GM18520 (cell line): ENCODE measurements around the gene EXT2.

Experiments used
- ATAC-seq: cut with Tn5 transposase; IDR thresholded peaks from one replicate; pipeline ENCODE4 v1.9.1; 2021; ENCODE audit not compliant: unreplicated experiment

Gene EXT2

DNA sequence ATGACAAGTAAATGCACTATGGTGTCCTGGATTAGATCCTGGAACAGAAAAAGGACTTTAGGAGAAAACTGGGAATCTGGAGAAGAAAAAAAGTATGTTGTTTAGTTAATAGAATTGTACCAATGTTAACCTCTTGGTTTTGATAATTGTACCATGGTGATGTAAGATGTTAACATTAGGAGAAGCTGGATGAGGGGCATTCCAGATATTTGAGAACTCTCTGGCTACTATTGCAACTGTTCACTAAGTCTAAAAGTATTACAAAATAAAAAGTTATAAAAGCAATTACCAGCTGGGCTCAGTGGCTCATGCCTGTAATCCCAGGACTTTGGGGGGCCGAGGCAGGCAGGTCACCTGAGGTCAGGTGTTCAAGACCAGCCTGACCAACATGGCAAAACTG, 66.5 kb downstream of the EXT2 start:
- no peak for ATAC-seq

- ATAC-seq, result no peak
Observed at GRCh38 chr11:44162662-44163061, 67.2 kb downstream of the EXT2 start.

DNA sequence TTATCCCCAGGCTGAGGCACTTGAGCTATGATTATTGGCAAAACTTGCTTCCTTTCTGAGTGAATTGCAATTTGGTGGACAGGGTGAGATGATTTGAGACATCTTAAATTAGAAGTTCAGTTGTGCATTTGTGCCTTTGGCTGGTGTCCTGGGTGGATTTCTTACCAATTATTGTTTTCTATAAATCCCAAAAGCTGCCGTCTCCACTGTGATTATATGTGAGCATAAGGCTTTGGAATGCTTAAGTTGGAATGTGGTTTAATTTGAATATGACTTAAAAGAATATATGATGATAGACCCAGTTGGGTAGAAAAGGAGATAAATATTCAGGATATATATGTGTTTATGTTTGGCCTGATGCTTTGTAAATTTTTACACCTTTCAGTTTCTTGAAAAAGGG, 70.0 kb downstream of the EXT2 start:
- no peak for ATAC-seq

DNA sequence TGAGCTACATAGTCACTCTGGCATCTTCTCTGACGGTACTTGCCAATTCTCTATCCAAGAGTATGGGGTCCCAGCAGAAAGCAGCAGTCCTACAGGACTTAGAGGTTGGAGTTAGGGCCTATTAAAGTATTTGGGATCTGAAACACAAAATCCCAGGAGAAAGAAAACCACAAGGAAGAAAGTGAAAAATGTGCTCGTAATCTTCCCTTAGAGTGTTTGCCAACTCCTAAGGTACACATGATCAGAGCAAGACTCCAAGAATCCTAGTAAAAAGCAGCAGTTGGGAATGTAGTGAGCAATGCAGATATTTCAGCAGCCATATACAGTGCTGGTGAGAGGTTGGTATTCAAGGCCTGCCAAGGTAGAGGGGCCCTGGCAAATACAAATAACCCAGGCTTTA, 71.6 kb downstream of the EXT2 start:
- no peak for ATAC-seq

GRCh38 chr11:44171518-44171917, 76.0 kb downstream of the EXT2 start:
- ATAC-seq, result no peak

DNA sequence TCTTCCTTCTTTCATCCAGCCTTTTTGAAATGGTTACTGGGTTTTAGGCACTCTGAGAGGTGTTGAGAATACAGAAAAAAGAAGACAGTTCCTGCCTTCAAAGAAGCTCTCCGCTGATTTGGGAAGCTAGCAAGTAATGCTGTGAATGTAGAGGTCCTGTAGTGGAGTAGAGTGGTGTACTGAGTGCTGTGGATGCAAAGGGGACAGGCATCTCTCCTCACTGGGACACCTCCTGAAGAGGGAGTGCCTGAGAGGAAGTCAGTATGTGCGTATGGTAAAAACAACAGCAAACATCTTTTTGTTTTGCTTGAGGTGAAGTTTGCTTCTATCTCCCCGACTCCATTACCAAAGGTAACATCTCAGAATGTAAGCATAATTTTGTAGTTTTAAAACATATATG, 77.5 kb downstream of the EXT2 start:
- ATAC-seq, result no peak

- no peak for ATAC-seq
Observed at GRCh38 chr11:44174842-44175241, 79.4 kb downstream of the EXT2 start.

GRCh38 chr11:44176546-44177213, 81.2 kb downstream of the EXT2 start:
- ATAC-seq, result no peak

DNA sequence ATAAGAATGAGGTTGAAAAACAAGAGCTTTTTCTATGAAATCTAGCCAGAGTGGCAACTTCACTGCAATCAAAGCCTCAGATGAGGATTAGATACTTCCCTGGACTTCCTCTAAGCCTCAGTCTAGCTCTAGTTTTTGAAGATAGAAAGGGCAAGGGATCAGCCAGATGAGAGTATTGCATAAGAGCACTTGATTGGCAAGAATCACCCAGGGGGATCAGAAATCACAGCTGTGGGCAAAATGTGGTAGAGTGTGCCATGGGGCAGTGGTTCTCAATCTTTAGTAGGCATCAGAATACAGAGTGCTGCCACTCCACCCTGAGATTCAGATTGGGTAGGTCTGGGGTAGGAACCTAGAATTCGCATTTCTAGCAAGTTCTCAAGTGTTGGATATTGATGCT, 82.4 kb downstream of the EXT2 start:
- ATAC-seq, result no peak

DNA sequence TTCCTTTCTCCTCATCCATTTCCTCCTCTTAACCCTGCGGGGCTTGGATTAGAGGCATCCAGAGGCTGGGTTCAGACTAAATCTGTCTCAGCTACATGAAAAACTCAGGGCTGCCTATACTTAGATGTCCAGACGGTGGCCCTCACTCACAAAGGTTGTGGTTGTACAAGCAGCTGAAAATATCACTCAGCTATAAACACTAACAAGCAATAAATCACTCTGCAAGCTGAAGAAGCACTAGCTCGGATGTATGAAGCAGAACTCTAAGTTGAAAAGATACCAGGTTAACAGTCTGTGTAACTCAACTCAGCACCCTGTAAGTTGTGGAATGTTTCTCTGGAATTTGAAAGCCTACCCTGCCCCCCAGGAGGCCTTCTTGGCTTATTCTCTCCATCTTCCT, 82.9 kb downstream of the EXT2 start:
- ATAC-seq, result no peak

GRCh38 chr11:44179173-44179572, 83.7 kb downstream of the EXT2 start:
- no peak for ATAC-seq

DNA sequence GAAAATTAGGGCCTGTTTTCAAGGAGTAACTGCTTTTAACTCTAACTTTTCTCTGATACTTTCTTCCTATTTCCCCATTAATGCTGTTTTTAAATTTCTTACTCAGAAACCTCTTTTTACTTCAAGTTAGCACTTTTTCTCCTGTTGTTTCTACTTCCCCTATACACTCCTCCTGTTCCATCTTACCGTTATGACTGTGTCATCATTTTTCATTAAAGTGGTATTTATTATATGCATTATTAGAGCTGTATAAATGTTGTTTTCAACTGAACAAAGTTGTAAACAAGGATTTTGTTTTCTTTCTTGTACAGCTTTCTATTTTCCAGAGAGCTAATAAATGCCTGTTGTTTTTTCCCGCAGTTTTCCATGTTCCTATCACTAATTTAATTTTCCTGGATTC, 84.6 kb downstream of the EXT2 start:
- ATAC-seq, result no peak

DNA sequence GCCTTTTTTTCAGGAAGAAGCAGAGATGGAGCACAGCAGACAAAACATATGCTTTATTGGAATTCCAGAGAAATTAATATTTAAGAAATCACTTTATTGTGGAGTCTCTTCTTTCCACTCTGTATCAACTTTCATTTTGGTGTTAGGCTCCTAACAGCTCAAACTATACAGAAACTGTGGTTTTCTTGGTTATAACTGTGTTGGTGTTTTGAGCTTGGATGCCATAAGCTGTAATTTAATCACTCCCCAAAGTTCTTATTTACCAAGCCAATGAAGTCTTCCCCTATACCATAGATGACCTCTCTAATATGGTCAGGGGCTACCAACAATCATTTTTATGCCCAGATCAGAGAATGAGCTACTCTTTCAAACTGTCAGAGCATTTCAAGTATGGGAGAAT, 90.0 kb downstream of the EXT2 start:
- ATAC-seq, result no peak

DNA sequence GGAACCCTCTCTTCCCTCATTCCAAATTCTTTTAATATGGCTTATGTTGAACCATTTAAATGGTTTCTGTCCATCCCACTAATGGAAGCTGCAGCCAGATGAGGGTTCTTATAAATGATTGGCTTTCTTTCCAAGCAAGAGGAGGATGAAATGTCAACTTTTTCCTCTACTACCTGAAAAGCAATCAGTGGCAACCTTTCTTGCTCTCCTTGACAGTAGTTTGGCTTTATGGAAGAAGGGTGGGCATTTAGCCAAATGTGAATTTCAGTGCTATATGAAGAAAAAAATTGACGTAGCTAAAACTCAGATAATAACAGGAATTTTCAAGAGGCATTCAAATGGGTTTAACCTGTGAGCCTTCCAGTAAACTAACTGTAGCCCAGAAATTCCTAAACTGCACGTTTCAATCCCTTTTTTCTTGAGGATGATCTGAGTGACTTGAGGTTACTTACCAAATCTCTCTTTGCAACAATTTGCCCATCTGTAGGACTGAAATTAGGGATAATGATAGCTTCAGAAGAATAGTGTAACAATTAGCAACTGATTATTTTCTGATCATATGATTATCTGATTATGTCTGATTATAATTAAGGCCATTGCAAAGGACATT, 90.9 kb downstream of the EXT2 start:
- no peak for ATAC-seq

GRCh38 chr11:44188643-44189042, 93.2 kb downstream of the EXT2 start:
- no peak for ATAC-seq

GRCh38 chr11:44189986-44190882, 94.8 kb downstream of the EXT2 start:
- no peak for ATAC-seq

- no peak for ATAC-seq
Observed at GRCh38 chr11:44190883-44191230, 95.4 kb downstream of the EXT2 start.

- no peak for ATAC-seq
Observed at GRCh38 chr11:44191322-44192016, 96.0 kb downstream of the EXT2 start.

GRCh38 chr11:44192017-44192385, 96.5 kb downstream of the EXT2 start:
- ATAC-seq, result no peak

DNA sequence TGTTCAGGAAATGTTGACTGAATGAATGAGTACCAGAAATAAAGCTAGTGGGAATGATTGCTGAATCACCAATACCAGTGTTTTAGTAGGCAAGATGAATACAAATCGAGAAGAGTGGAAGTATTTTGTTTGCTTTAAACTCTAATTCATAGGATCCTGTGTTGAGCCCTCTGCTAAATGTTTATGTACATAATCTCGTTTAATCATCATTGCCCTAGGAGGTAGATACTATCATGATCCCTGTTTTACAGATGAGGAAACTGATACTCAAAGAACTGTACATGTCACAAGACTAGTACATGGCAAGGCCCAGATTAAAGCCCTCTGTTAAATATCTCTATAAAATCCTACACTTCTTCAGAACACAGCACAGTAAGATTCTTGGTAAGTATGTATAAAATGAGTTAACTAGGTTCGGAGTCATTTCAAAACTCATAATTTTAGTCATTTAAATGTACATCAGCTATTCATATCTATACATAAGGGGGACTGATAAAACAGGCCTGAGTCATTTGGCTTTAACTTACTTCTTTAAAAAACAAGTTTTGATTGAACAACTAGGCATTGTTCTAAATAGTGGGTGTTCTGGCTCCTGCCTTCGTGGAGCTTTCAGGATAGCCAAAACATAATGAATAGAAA, 97.1 kb downstream of the EXT2 start:
- ATAC-seq, result no peak

DNA sequence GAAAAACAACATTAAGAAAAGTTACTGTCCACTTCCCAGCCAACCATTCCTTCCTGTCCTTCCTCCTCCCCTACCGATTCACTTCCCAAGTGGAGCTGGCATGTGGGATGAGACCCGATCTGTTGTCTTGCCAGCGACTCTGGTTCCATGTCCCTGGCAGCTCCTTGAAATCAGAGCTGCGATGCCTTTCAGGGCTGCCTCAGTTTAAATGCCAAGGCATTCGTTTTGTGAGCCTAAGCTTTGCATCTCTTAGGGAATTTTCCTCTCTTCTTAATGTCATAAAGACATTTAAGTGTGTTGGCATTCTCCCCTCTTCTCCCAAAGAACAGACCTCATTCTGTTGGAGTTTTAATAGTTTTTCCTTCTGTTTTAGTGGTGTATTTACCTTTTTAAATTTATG, 98.4 kb downstream of the EXT2 start:
- no peak for ATAC-seq
